Effector CD8-positive, alpha-beta T cell (primary cell): ENCODE data around the gene POLRMT.
"Not testable (repeated sequence)": the region's sequence is repeated elsewhere in the genome, so short reads cannot be mapped to it uniquely, and the experiment has no call there.

Experiments
- DNase-seq: peaks from one replicate; lab custom pipeline; 2025; lab: John Stamatoyannopoulos, UW

POLRMT gene

DNA sequence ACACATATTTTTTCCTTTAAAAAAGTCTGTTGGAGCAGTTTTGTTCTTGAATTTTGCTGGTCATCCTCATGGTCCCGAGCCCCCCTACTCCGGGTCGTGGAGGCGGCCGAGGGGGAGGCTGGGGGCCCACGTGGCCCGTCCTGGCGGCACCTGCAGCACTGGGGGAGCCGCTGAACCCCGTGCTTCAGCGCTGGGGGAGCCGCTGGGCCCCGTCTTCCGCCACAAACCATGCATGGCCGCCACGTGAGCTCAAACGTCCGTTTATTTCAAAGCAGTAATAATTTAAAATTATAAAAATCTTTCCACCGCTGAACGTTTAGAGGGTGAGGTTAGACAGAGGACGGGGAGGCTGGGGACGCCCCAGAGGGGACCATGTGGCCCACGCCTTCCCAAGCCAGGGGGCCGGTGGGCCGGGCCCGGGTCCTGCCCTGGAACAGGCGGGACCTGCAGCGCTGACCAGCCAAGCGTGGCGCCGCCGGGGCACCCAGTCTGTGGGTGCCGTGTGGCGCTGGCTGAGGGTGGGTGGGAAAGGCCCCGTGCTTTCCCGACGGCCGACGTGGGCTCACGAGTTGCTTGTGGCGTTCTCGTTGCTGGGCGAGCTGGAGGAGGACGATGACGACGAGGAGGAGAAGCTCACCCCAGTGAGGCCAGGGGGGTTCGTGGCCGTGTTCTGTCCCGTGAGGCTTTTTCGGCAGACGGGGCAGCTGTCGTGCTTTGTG, 14.4 kb upstream of the POLRMT start:
- DNase-seq = no peak

DNA sequence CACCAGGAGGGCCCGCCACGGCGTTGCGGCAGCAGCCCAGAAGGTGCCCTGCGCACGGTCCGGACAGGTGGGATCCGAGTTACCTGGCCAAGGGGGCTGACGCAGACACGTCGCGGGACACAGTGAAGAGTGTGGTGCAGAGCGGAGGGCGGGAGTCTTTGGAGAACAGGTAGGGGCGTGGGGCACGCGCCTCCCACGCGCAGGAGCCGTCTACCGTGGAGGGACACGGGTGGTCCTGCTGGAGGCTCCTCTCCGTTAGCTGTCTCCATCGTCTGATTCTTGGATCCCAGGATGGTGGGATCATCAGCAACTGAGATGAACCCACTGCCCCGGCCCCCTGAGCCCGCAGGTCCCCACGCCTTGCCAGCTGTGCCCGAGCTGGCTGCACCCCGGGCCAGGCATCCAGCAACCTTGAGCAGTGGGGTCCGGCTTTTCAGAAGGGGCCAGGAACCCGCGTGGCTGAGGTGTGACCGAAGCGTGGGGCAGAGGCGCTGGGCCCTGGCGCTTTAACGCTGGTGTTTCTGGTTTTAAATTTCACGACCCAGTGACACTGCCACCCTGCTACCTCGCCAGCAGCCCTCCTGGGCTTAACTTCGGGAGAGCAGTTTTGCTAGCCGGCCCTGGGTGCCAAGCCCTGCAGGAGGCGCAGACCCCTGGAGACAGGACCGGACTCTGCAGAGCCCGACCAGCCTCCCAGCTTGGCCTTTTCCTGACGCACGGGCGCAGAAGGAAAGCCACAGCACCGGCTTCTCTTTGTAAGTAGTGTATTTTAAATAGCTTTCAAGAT, 13.6 kb upstream of the POLRMT start:
- DNase-seq = no peak

DNA sequence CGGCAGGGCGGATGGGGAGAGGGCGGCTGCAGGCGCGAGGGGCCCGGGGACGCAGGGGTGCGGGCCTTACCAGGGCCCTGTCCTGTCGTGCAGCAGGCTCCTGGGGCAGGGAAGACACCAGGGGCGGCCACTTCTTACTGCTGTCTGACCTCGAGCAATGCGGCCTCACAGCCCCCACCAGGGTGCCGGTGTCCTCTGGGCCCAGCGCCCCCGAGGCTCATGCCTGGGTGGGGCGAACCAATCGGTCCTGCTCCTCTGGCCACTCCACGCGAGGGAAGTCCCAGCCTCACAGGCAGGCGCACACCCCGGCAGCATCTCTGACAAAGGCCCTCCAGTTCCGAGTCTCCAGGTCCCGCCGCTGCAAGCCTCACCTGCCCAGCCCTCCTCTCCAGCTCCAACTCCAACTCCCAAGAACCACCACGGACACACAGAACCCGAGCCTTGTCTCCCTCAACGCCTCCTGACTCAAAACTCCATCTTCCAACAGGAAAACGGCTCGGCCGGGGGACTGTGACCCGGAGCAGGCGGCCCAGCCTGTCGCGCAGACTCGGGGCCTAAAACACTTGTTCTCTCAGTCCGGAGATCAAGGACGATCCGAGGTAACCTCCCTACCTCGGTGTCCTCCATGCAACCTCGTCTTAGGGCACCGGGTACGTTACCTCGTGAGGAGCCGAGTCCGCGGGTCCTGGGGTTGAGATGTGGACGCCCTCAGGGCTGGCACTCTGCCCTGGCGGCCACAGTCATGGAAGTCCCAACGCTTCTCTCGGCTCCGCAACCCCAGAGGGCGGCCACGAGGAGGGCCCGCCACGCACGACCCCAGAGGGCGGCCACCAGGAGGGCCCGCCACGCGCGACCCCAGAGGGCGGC, 12.8 kb upstream of the POLRMT start:
- no peak for DNase-seq

DNA sequence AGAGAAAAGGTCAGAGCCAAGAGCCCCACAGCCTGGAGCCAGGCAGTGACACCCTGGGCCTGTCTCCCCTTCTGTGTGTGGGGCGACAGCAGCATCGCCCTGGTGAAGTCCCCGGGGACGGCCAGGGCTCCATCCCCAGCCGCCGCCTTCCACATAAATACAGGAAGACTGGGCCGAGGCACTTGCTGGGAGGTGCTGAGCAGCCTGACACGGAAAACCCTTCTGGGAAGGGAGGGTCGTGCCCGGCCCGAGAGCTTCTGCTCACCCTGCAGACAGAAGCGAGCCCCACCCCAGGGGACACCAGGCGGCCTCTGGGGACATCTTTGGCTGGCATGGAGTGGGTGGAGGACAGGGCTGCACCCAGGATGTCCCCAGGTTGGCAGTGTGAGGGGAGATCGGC, 11.5 kb upstream of the POLRMT start:
- DNase-seq = no peak

DNA sequence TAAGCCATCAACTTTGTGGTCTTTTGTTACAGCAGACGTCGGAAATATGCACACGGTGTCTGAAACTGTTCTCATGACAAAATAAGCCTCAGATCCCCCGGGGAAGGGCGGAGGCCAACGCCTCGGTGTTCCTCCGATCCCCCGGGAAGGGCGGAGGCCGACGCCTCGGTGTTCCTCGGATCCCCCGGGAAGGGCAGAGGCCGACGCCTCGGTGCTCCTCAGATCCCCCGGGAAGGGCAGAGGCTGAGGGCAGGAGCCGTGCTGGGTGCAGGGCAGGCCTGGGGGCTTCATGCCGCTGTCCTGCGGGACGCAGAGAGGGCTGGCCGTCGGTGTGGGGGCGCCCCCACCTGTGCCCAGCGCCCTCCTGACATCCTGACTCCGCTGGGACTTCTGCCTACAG, 11.0 kb upstream of the POLRMT start:
- no peak for DNase-seq

DNA sequence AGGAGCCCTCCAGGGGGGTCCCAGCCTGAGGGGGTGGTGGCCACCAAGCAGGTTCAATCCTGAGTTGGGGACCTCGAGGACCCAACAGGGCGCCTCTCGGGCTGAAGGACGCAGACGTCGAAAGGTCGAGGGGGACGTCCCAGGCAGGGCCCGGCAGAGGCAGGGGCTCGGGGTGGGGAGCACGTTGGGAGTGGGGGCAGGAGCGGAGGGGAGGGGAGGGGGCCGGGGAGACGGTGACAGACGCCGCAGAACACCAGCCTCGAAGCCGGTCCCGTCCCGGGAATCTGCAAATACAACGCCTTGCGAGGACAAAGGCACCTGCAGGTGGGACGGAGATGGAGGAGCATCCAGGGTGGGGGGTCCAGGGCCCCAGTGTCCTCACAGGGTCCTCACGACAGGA, 10.4 kb upstream of the POLRMT start:
- no peak for DNase-seq

DNA sequence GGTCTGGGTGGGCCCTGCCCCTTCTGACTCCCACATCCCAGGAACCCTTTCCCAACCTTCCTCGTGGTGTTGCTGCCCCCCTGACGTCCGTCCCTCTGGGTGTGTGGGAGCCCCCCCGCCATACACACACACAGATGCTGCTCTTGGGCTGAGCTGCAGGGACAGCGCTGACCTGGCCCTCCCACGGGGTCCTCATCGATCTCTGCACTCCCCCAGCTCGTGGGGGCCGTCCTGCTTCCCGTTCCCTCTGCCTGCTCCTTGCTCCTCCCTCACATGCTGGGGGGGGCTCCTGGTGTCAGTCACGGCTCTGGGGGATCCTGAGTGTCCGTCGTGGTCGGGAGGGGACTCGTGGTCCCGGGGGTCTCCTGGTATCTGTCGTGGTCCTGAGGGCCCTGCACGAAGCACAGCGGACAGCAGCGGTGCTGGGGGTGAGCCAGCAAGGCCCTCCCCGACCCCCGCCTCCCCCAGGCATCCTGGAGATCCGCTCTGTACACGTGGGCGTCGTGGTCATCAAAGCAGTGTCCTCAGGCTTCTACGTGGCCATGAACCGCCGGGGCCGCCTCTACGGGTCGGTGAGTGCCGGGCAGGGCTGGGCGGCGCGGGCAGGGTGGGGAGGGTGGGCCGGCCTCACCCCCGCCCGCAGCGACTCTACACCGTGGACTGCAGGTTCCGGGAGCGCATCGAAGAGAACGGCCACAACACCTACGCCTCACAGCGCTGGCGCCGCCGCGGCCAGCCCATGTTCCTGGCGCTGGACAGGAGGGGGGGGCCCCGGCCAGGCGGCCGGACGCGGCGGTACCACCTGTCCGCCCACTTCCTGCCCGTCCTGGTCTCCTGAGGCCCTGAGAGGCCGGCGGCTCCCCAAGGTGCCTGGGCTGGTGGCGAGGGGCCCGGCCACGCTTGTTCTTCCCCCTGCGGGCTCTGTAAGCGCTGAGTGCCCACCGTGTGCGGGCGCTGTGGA, 9.7 kb upstream of the POLRMT start:
- DNase-seq = no peak

DNA sequence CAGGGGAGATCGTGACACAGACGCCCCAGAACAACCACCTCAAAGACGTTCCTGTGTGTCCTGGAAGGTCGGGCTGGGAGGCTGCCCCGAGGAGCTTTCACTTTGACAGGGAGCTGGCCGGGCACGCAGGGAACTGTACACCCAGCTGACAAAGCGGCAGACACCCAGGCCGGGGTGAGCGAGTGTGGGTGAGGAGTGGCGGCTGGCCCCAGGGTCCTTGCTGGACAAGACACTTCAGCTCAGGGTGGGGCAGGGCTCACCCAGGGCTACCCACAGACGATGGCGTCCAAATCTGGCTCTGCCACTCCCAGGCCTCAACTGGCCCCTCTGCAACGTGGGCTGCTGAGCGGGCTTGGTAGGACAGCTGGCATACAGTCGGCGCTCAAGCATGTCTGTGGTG, 8.4 kb upstream of the POLRMT start:
- no peak for DNase-seq

DNA sequence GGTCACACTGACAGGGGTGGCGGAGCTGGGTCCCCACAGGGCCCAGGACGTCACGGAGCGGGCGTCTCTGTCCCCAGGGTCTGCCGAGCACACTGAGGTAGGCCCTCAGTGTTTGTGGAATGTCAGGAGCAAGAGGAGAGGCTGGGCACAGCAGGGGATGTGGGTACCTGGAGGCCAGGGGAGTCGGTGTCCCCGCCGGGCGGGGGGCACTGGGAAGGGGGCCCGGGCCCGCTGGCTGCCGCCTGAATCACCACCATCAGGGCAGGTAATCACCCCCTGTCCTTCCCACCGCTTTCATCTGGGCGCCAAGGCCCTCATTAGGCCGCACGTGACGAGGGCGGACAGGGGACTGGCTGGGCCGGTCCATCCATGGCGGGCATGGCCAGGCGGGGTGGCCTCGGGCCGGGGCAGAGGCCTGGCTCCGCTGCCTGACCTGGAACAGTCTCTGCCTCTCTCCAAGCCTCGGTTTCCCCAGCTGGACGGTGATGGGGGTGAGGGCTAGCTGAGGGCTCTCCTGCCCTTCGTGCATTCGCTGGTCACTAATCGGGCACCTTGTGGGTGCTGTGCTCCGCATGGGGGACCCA, 7.4 kb upstream of the POLRMT start:
- no peak for DNase-seq

DNA sequence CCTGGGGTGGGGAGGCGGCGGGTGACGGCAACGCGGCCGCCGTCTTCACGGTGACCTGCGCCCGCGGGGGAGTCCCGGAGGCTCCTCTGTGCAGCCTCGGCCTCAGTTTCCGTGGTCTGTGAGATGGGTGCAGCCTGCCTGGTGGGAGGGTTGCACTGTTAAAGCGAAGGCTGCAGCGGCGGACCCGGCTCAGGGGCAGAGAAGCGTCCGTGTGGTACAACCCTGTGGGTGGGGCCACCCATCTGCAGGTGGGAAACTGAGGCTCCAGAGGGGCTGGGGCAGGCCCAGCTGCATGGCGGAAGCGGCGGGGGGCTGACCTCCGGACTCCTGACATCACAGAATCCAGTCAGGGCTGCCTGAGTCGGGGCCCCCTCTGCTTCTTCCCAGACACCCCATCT, 6.8 kb upstream of the POLRMT start:
- no peak for DNase-seq

DNA sequence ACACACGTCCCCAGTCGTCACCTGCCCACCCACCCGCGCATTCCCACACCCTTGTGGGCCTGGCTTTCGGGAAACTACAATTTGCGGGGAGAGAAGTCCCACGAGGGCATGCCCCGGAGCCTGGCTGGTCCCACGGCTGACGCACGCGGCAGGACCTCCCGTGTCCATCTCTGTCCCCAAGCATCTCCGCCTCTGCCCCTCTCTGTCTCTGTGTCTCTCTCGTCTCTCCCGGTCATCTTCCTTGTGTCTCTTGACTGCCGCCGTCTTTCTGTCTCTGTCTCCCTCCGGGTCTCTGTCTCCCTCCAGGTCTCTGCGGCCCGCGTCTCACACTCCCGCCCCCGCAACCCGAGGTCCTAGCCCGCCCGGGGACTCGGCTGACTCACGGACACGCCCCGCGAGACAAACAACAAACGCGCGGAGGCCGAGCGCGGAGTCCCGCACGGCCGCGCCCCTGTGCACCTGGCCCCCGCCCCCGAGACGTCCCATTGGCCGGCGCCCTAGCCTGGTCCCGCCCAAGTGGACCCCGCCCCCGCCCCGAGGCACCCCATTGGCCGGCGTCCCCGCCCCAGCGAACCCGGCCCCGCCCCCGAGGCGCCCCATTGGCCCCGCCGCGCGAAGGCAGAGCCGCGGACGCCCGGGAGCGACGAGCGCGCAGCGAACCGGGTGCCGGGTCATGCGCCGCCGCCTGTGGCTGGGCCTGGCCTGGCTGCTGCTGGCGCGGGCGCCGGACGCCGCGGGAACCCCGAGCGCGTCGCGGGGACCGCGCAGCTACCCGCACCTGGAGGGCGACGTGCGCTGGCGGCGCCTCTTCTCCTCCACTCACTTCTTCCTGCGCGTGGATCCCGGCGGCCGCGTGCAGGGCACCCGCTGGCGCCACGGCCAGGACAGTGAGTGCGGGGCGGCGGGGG, 6.2 kb upstream of the POLRMT start, which contains the start of gene FGF22:
Gene FGF22, plus strand, starts transcription at position 627 of the 908 bp plus-strand sequence. Its CDS starts 47 bp downstream, at position 674.
- DNase-seq = peak; percentile 98

DNA sequence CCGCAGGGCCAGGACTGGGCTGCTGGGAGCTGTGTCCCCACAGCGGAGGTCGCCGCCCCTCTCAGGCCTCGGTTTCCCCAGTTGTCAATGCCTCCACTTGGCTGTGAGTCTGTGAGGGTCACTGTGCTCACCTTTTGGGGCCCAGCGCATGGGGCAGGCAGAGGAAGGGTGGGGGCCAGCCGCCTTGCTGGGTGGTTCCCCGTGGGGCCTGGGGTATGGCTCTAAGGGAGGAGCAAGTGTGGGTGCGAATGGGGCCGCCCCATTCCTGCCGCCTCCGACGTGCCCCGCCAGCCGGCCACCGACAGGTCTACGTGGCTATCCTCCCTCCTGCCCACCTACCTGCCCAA, 5.5 kb upstream of the POLRMT start:
- DNase-seq = no peak

DNA sequence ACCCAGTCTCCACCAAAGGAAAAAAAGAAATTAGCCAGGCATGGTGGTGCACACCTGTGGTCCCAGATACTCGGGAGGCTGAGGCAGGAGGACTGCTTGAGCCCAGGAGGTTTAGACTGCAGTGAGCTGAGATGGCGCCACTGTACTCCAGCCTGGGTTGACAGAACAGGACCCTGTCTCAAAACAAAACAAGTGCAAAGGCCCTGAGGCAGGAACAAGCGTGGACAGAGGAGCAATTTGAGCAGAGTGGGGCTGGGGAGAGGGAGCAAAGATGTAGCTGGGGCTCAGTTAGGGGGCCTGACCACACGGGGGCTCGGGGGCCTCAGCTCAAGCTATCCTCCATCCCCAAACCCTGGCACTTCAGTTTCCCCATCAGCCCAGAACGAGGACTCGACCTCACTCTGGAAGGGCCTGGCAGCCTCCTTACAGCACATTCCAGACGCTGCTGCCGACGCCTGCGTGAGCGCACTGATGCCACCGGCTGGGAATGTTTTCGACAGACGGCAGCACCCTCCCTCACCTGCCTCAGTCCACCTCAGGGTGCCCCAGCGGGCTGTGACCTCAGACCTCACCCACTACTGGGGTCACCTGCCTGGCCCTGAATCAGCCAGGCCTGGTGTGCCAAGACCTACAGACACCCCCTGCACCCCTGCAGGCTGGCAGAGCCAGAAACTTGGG, 1.8 kb upstream of the POLRMT start:
- no peak for DNase-seq

DNA sequence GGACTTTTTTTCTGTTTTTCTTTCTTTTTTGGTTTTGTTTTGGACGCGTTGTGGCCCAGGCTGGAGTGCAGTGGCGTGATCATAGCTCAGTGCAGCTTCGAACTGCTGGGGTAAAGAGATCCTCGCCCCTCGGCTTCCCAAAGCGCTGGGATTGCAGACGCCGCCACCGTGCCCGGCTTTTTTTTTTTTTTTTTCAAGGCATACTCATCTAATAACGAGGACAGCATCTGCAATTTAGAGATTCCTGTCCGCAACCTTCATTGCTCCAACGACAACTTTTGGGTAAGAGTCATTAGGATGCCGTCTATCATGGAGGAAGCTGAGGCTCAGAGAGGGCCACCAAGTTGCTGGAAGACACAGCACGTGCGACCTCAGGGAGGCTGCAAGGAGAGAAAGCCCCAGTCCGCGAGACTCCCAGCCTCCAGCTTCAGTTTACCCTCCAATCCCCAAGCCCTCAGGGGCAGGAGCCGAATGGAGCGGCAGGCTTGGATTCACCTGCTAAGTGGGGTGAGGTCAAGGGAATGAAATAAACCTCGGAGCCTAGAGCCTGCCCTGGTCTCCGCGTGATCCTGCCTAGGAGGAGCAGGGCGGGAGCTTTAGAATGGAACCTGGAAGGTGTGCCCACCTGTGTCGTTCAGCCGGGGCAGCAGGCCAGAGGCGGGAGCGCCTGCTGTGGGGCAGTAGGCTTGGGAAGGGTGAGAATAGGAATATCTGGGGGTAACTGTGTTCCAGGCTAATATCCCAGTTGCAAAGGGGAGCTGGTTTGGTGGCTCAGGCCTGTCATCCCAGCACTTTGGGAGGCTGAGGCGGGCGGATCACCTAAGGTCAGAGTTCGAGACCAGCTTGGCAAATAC, 676 bp upstream of the POLRMT start:
- DNase-seq = no peak

DNA sequence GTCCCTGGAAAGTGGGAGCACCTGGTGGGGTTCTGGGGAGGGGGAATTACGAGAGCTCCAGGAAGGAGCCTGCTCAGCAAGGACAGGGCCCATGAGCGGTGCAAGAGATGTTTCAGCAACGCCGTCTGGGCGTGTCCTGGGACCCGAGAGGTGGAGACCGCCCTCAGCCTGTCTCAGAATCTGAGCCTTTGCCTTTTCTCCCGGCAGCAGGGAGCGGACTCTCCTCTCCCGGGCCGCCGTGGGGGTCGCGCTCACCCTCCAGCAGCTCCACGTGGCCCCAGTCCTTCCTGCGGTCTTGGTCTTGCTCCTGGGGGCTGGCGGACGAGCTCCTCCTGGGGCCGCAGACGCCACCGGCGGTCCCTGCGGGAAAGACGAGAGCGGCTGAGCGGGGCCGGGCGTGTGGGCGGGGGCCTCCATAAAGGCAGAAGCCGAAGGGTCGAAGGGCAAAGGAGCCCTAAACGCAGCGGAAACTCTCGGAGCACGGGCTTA, 714 bp downstream of the POLRMT start:
- no peak for DNase-seq

DNA sequence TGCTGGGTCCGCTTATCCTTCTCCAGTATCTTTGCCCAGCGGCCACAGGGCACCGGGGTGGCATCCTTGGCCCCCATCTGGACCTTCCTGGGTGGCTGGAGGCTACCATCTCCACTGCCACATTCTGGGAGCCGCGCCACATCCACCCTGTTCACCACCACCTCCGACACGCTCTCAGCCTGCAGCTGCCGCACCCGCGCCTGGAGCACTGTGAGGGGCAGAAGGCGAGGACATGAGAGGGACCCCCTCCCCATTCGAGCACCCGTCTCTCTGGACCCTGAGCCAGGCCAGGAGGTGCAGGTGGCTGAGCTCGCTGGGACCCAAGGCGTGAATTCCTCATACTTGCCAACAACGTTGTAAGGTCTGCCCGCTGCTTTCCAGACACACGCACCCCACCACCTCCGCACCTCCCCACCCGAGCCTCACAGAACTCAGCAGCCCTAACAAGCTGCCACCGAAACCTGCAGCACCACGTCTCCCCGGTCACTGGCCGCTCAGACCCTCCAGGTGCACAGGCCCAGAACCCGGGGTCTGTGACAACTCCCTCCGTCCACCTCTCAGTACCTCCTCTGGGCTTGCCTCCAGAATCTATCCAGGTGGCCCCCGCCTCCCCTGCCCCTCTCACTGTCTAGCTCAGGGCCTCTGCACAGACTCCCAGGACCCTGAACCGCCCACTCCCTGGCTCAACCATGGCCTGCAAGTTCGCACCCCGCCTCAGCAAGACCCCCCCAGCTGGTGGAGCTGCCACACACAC, 3.2 kb downstream of the POLRMT start:
- no peak for DNase-seq

DNA sequence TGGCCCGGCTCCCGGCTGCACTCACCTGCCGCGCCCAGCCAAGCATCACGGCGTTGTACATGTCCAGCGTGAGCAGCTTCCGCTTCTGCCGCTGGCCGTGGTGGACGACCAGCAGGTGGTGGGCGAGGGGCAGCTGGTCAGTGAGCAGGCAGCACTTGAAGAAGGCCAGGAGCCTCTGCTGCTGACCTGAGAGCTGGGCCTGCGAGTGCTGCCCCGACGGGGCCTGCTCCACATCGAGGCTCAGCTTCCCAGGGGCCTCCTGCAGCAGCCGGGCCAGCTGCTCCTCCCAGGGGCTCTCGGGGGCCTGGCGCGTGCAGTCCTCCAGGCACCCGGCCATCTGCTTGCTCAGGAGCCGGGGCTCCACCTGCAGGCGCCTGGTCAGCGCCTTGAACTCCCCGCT, 3.8 kb downstream of the POLRMT start:
- not testable (repeated sequence) for DNase-seq
